Measurements from ENCODE around the gene UNK. TPM values are rescaled to one million over a fixed set of nuclear protein-coding genes. Genes with fewer than 3 reads are reported as not detected.
A peak's percentile ranks its signal among the peaks of the same experiment; 100 is the strongest.

Gene UNK
- total and polyA plus RNA-seq, 4 donors, result 8.8 to 34.1 (median 25.3) TPM

GRCh38 chr17:75783803-75784472 is 668 bp upstream of the UNK start:
- H3K27me3 ChIP-seq (ENCODE audit: control insufficient read depth in 1 of 2, insufficient read depth in 2 of 2, low read length in 1 of 2), result peaks cover 0 to 2% of the 10 kb centered on the region in 2 donors
- no peaks in the 10 kb centered on the region for H3K4me1 ChIP-seq (ENCODE audit: control insufficient read depth in 1 of 2, insufficient read depth in 2 of 2, low read length in 2 of 2)
- DNase-seq (peak; percentile 69 to 77), ATAC-seq (ENCODE audit: low FRiP score) (no peak)
- WGBS, 2 donors, result 63 to 66% methylated on average over 20 of the region's 20 CpGs
- no peak overlapping the region for H3K4me3 ChIP-seq (ENCODE audit: low read length in 2 of 2)
- no peaks in the 10 kb centered on the region for H3K9me3 ChIP-seq (ENCODE audit: control insufficient read depth, low read length)
- H3K36me3 ChIP-seq (ENCODE audit: control insufficient read depth in 1 of 2, insufficient read depth in 2 of 2, low read length in 1 of 2), result no peaks in the 10 kb centered on the region
- H3K27ac ChIP-seq (ENCODE audit: low read depth in 1 of 2, low read length in 2 of 2), result peak overlapping the region; percentile 83 to 99
- intact Hi-C loops (cut with DNase I), result loop anchor here in 1 of 2 donors (2.0 kb wide), 1 partner anchor 71 kb away; the partner anchor contains the start of gene WBP2

GRCh38 chr17:75785016-75785890 is 647 bp downstream of the UNK start:
- no peaks in the 10 kb centered on the region for H3K27me3 ChIP-seq (ENCODE audit: control insufficient read depth in 1 of 2, insufficient read depth in 2 of 2, low read length in 1 of 2)
- no peaks in the 10 kb centered on the region for H3K4me1 ChIP-seq (ENCODE audit: control insufficient read depth in 1 of 2, insufficient read depth in 2 of 2, low read length in 2 of 2)
- intact Hi-C loops (cut with DNase I), result loop anchor here in 1 of 2 donors (2.0 to 5.0 kb wide), 2 partner anchors 42 to 70 kb away; partner anchors contain the start of gene WBP2
- ATAC-seq (ENCODE audit: low FRiP score) (peak; percentile 96), DNase-seq (peak; percentile 96)
- peak overlapping the region; percentile 48 to 63 for H3K4me3 ChIP-seq (ENCODE audit: low read length in 2 of 2)
- peak overlapping the region; percentile 62 to 94 for H3K27ac ChIP-seq (ENCODE audit: low read depth in 1 of 2, low read length in 2 of 2)
- 7 to 10% methylated on average over 28 to 43 of the region's 43 CpGs for WGBS, 2 donors
- H3K36me3 ChIP-seq (ENCODE audit: control insufficient read depth in 1 of 2, insufficient read depth in 2 of 2, low read length in 1 of 2), result no peaks in the 10 kb centered on the region
- H3K9me3 ChIP-seq (ENCODE audit: control insufficient read depth, low read length), result no peaks in the 10 kb centered on the region

- Histone ChIP-seq H3K27ac (ENCODE audit: low read depth in 1 of 2, low read length in 2 of 2) (no peak overlapping the region), H3K27me3 (ENCODE audit: control insufficient read depth in 1 of 2, insufficient read depth in 2 of 2, low read length in 1 of 2) (no peaks in the 10 kb centered on the region), H3K9me3 (ENCODE audit: control insufficient read depth, low read length) (no peaks in the 10 kb centered on the region), H3K4me3 (ENCODE audit: low read length in 2 of 2) (no peak overlapping the region), H3K4me1 (ENCODE audit: control insufficient read depth in 1 of 2, insufficient read depth in 2 of 2, low read length in 2 of 2) (no peaks in the 10 kb centered on the region), H3K36me3 (ENCODE audit: control insufficient read depth in 1 of 2, insufficient read depth in 2 of 2, low read length in 1 of 2) (no peaks in the 10 kb centered on the region)
- DNase-seq, result no peak
- no peak for ATAC-seq (ENCODE audit: low FRiP score)
- WGBS, 2 donors, result 88 to 90% methylated on average over 6 of the region's 6 CpGs
- intact Hi-C loops (cut with DNase I), result loop anchor here in 1 of 2 donors (10.0 kb wide), 1 partner anchor 54 kb away; the partner anchor contains the start of gene UNC13D
These were observed 6.6 kb downstream of the UNK start for GRCh38 chr17:75791254-75791653.

GRCh38 chr17:75793460-75793859 is 8.9 kb downstream of the UNK start:
- Histone ChIP-seq H3K4me3 (ENCODE audit: low read length in 2 of 2) (no peak overlapping the region), H3K9me3 (ENCODE audit: control insufficient read depth, low read length) (no peaks in the 10 kb centered on the region), H3K36me3 (ENCODE audit: control insufficient read depth in 1 of 2, insufficient read depth in 2 of 2, low read length in 1 of 2) (peaks cover 0 to 2% of the 10 kb centered on the region in 2 donors), H3K4me1 (ENCODE audit: control insufficient read depth in 1 of 2, insufficient read depth in 2 of 2, low read length in 2 of 2) (no peaks in the 10 kb centered on the region), H3K27ac (ENCODE audit: low read depth in 1 of 2, low read length in 2 of 2) (no peak overlapping the region), H3K27me3 (ENCODE audit: control insufficient read depth in 1 of 2, insufficient read depth in 2 of 2, low read length in 1 of 2) (no peaks in the 10 kb centered on the region)
- DNase-seq, result no peak
- intact Hi-C loops (cut with DNase I), result loop anchor here in 1 of 2 donors (10.0 kb wide), 1 partner anchor 51 kb away; the partner anchor contains the start of gene UNC13D
- ATAC-seq (ENCODE audit: low FRiP score), result no peak
- 71 to 86% methylated on average over 1 of the region's 1 CpG for WGBS, 2 donors

GRCh38 chr17:75795820-75796607 is 11.4 kb downstream of the UNK start:
- peaks cover 0 to 6% of the 10 kb centered on the region in 2 donors for H3K36me3 ChIP-seq (ENCODE audit: control insufficient read depth in 1 of 2, insufficient read depth in 2 of 2, low read length in 1 of 2)

GRCh38 chr17:75799402-75799801 is 14.8 kb downstream of the UNK start:
- Histone ChIP-seq H3K4me3 (ENCODE audit: low read length in 2 of 2) (no peak overlapping the region), H3K4me1 (ENCODE audit: control insufficient read depth in 1 of 2, insufficient read depth in 2 of 2, low read length in 2 of 2) (no peaks in the 10 kb centered on the region), H3K36me3 (ENCODE audit: control insufficient read depth in 1 of 2, insufficient read depth in 2 of 2, low read length in 1 of 2) (peaks cover 0 to 6% of the 10 kb centered on the region in 2 donors), H3K9me3 (ENCODE audit: control insufficient read depth, low read length) (no peaks in the 10 kb centered on the region), H3K27ac (ENCODE audit: low read depth in 1 of 2, low read length in 2 of 2) (no peak overlapping the region), H3K27me3 (ENCODE audit: control insufficient read depth in 1 of 2, insufficient read depth in 2 of 2, low read length in 1 of 2) (no peaks in the 10 kb centered on the region)
- intact Hi-C loops (cut with DNase I), result loop anchor here in 1 of 2 donors (10.0 kb wide), 1 partner anchor 45 kb away; the partner anchor contains the start of gene UNC13D
- no peak for ATAC-seq (ENCODE audit: low FRiP score)
- 80 to 88% methylated on average over 4 of the region's 4 CpGs for WGBS, 2 donors
- DNase-seq, result peak in 1 of 2 donors; percentile 38

More at GRCh38 chr17:75795820-75796607, 11.4 kb downstream of the UNK start:
- no peaks in the 10 kb centered on the region for H3K9me3 ChIP-seq (ENCODE audit: control insufficient read depth, low read length)
- H3K4me3 ChIP-seq (ENCODE audit: low read length in 2 of 2), result no peak overlapping the region
- WGBS, 2 donors, result 90 to 94% methylated on average over 8 of the region's 8 CpGs
- intact Hi-C loops (cut with DNase I), result loop anchor here in 1 of 2 donors (10.0 kb wide), 1 partner anchor 49 kb away; the partner anchor contains the start of gene UNC13D
- ATAC-seq (ENCODE audit: low FRiP score) (no peak), DNase-seq (peak in 1 of 2 donors; percentile 12)
- no peaks in the 10 kb centered on the region for H3K4me1 ChIP-seq (ENCODE audit: control insufficient read depth in 1 of 2, insufficient read depth in 2 of 2, low read length in 2 of 2)
- H3K27me3 ChIP-seq (ENCODE audit: control insufficient read depth in 1 of 2, insufficient read depth in 2 of 2, low read length in 1 of 2), result no peaks in the 10 kb centered on the region
- H3K27ac ChIP-seq (ENCODE audit: low read depth in 1 of 2, low read length in 2 of 2), result no peak overlapping the region

GRCh38 chr17:75803883-75804282 is 19.3 kb downstream of the UNK start:
- Histone ChIP-seq H3K27ac (ENCODE audit: low read depth in 1 of 2, low read length in 2 of 2) (no peak overlapping the region), H3K36me3 (ENCODE audit: control insufficient read depth in 1 of 2, insufficient read depth in 2 of 2, low read length in 1 of 2) (peaks cover 0 to 5% of the 10 kb centered on the region in 2 donors), H3K27me3 (ENCODE audit: control insufficient read depth in 1 of 2, insufficient read depth in 2 of 2, low read length in 1 of 2) (no peaks in the 10 kb centered on the region), H3K4me1 (ENCODE audit: control insufficient read depth in 1 of 2, insufficient read depth in 2 of 2, low read length in 2 of 2) (no peaks in the 10 kb centered on the region), H3K4me3 (ENCODE audit: low read length in 2 of 2) (no peak overlapping the region), H3K9me3 (ENCODE audit: control insufficient read depth, low read length) (no peaks in the 10 kb centered on the region)
- ATAC-seq (ENCODE audit: low FRiP score) (no peak), DNase-seq (no peak)
- intact Hi-C loops (cut with DNase I), result no loop called here
- 92 to 96% methylated on average over 1 of the region's 1 CpG for WGBS, 2 donors

Measured in aorta (tissue), 5 donors.